GM12872 (cell line): ENCODE measurements around the gene ADAMTSL2.

Experiments
- CTCF ChIP-seq: IDR thresholded peaks from 3 replicates; pipeline ENCODE4 v1.5.1; 2011; ENCODE audit warnings: low read depth, mild to moderate bottlenecking, low read length, moderate library complexity; ENCODE audit not compliant: insufficient read depth

ADAMTSL2 gene

GRCh38 chr9:133581011-133581410 is 46.5 kb downstream of the ADAMTSL2 start:
- no peak for TF ChIP-seq CTCF

- no peak for TF ChIP-seq CTCF
These were observed 47.2 kb downstream of the ADAMTSL2 start for GRCh38 chr9:133581513-133582343.

GRCh38 chr9:133582501-133583045 is 48.1 kb downstream of the ADAMTSL2 start:
- no peak for TF ChIP-seq CTCF

GRCh38 chr9:133583111-133583510 is 48.6 kb downstream of the ADAMTSL2 start:
- no peak for TF ChIP-seq CTCF

GRCh38 chr9:133583586-133583985 is 49.1 kb downstream of the ADAMTSL2 start:
- TF ChIP-seq CTCF: no peak

- no peak for TF ChIP-seq CTCF
These were observed 49.7 kb downstream of the ADAMTSL2 start for GRCh38 chr9:133584167-133584558.

GRCh38 chr9:133584559-133585476 is 50.3 kb downstream of the ADAMTSL2 start:
- TF ChIP-seq CTCF: no peak
